ENCODE data around the gene CORO1C.

The CORO1C gene

DNA sequence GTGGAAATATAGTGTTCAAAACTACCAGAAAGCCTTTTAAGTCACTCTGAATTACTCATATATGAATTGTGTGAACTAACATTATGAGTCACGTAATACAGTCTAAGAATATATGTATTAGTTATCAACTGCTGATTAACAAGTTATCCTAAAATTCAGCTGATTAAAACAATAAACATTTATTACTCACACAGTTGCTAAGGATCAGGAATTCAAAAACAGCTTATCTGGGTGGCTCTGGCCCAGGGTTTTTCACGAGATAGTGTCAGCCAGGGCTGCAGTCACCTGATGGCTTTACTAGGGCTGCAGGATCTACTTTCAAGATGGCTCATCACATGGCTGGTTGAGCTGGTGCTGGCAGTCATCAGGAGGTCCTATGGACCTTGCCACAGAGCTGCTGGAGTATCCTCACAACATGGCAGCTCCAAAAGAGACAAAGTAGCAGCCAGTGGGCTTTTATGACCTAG, 36.5 kb downstream of the CORO1C start:
- H3K4me3 ChIP-seq (ENCODE audit: low read length), result 0 out of 2 replicates have a peak overlapping the region, but pooled peaks have one; percentile 1

DNA sequence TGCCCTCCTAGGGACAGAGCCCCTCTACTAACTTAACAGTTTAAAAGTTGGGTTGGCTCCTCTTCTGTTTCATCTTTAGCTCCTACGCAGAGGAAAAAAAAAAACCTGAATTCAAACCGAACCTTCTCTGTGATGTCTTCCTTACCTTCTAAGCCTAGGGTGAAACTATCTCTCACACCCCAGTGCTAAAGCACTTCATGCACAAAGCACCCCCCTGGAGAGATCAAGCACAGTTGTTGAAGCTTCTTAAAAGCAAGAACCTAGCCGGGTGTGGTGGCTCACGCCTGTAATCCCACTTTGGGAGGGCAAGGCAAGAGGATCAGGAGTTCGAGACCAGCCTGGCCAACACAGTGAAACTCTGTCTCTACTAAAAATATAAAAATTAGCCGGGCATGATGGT, 37.6 kb downstream of the CORO1C start:
- Histone ChIP-seq H3K27me3 (ENCODE audit: low read depth, low read length) (no peaks in the 10 kb centered on the region), H3K27ac (ENCODE audit: low read length) (no peak overlapping the region), H3K9me3 (ENCODE audit: insufficient read depth, low read length) (no peaks in the 10 kb centered on the region), H3K9ac (ENCODE audit: low read length) (no peak overlapping the region), H3K4me1 (ENCODE audit: low read length) (peaks cover 65% of the 10 kb centered on the region), H3K4me3 (ENCODE audit: low read length) (no peak overlapping the region), H3K4me2 (ENCODE audit: low read length) (no peak overlapping the region), H4K20me1 (ENCODE audit: insufficient read depth, low read length) (no peaks in the 10 kb centered on the region), H2AFZ (ENCODE audit: low read depth, low read length) (no peak overlapping the region), H3K79me2 (ENCODE audit: low read length) (peaks cover 35% of the 10 kb centered on the region), H3K36me3 (replicated peaks; ENCODE audit: low read depth, low read length) (peaks cover 30% of the 10 kb centered on the region)
- TF ChIP-seq, protein P1, sequence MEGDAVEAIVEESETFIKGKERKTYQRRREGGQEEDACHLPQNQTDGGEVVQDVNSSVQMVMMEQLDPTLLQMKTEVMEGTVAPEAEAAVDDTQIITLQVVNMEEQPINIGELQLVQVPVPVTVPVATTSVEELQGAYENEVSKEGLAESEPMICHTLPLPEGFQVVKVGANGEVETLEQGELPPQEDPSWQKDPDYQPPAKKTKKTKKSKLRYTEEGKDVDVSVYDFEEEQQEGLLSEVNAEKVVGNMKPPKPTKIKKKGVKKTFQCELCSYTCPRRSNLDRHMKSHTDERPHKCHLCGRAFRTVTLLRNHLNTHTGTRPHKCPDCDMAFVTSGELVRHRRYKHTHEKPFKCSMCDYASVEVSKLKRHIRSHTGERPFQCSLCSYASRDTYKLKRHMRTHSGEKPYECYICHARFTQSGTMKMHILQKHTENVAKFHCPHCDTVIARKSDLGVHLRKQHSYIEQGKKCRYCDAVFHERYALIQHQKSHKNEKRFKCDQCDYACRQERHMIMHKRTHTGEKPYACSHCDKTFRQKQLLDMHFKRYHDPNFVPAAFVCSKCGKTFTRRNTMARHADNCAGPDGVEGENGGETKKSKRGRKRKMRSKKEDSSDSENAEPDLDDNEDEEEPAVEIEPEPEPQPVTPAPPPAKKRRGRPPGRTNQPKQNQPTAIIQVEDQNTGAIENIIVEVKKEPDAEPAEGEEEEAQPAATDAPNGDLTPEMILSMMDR (IDR thresholded peaks at IDR 0.05; ENCODE audit: low read depth, low read length), result no peak
- TF ChIP-seq EZH2phosphoT487 (IDR thresholded peaks at IDR 0.05; ENCODE audit: low read depth), result no peak

More for the DNA sequence above, 36.5 kb downstream of the CORO1C start:
- no peak overlapping the region for H3K9ac ChIP-seq (ENCODE audit: low read length)
- no peaks in the 10 kb centered on the region for H3K9me3 ChIP-seq (ENCODE audit: insufficient read depth, low read length)
- peak overlapping the region; percentile 28 for H3K27ac ChIP-seq (ENCODE audit: low read length)
- H2AFZ ChIP-seq (ENCODE audit: low read depth, low read length), result no peak overlapping the region
- TF ChIP-seq, protein P1 (IDR thresholded peaks at IDR 0.05; ENCODE audit: low read depth, low read length), result no peak
- TF ChIP-seq EZH2phosphoT487 (IDR thresholded peaks at IDR 0.05; ENCODE audit: low read depth), result no peak
- peak overlapping the region; percentile 41 for H3K4me2 ChIP-seq (ENCODE audit: low read length)
- no peaks in the 10 kb centered on the region for H4K20me1 ChIP-seq (ENCODE audit: insufficient read depth, low read length)
- H3K4me1 ChIP-seq (ENCODE audit: low read length), result peaks cover 54% of the 10 kb centered on the region
- no peaks in the 10 kb centered on the region for H3K27me3 ChIP-seq (ENCODE audit: low read depth, low read length)
- peaks cover 40% of the 10 kb centered on the region for H3K36me3 ChIP-seq (replicated peaks; ENCODE audit: low read depth, low read length)
- H3K79me2 ChIP-seq (ENCODE audit: low read length), result peaks cover 26% of the 10 kb centered on the region

DNA sequence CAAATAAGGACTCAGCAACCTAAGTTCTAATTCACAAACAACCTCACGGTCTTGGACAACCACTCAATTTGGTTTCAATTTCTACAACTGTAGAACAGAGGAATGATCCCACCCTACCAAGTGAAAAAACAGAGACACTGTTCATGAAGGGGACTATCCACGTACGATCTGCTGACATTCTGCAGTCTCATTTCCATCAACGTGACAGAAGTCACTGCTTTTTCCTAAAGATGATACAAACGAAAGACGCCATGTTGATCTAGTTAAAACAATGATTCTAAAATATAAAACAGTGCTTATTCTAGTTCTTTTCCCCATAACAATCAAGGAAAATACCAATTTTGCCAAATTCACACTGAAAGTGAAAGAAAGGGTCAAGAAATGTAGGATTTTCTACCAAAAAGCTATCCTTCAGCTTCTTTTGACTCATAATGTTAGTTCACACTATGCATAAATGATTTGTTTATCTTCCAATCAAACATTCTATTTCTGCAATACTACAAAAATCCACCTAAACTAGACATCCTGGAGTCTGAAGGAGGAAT, 38.1 kb downstream of the CORO1C start:
- H3K27ac ChIP-seq (ENCODE audit: low read length), result no peak overlapping the region
- H3K4me2 ChIP-seq (ENCODE audit: low read length), result no peak overlapping the region
- H3K4me1 ChIP-seq (ENCODE audit: low read length), result peaks cover 67% of the 10 kb centered on the region

DNA sequence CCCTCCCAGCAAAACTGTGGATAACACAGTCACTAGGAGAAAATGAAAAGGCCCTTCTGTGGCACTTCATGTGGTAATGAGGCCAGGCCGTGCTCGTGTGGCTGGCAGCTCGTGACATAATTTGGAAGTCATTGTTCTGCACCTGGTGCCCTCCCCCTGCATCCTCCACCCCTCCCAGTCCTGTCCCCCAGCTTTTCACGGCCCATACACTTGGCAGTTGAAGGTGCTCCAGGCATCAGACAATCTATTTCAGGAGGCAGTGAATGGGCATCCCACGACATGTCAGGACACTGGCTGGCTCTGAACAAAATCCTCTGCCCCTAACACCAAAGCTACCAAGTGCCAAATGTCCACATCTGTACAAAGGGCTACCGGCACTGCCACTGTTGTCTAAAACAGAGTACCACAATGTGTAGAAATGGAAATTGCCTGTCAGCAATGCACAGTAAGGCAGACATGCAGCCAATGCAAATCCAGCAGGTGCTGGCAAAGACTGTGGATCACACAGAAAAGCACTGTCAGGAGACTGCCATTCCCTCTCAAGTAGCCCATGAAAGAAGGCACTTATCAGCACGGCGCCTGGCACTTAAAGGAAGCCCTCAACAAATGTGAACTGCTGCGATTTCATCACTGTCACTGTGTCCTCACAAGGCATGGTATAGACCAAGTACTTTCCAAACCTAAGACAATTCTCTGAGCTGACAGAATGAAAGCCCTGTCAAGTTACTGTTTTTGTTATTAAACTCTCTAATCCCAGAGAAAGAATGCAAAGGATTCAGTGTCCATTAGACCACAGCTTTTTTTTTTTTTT, 39.1 kb downstream of the CORO1C start:
- TF ChIP-seq, protein P1 (IDR thresholded peaks at IDR 0.05; ENCODE audit: low read depth, low read length), result no peak
- no peak for TF ChIP-seq EZH2phosphoT487 (IDR thresholded peaks at IDR 0.05; ENCODE audit: low read depth)
- Histone ChIP-seq H3K27me3 (ENCODE audit: low read depth, low read length) (no peaks in the 10 kb centered on the region), H3K36me3 (replicated peaks; ENCODE audit: low read depth, low read length) (peaks cover 27% of the 10 kb centered on the region), H4K20me1 (ENCODE audit: insufficient read depth, low read length) (no peaks in the 10 kb centered on the region), H3K4me1 (ENCODE audit: low read length) (peaks cover 67% of the 10 kb centered on the region), H3K27ac (ENCODE audit: low read length) (peak overlapping the region; percentile 96), H3K79me2 (ENCODE audit: low read length) (peaks cover 44% of the 10 kb centered on the region), H3K4me2 (ENCODE audit: low read length) (peak overlapping the region; percentile 87), H3K4me3 (ENCODE audit: low read length) (peak overlapping the region; percentile 67), H2AFZ (ENCODE audit: low read depth, low read length) (no peak overlapping the region), H3K9ac (ENCODE audit: low read length) (peak overlapping the region; percentile 79), H3K9me3 (ENCODE audit: insufficient read depth, low read length) (no peaks in the 10 kb centered on the region)

More for the DNA sequence above, 38.1 kb downstream of the CORO1C start:
- Histone ChIP-seq H2AFZ (ENCODE audit: low read depth, low read length) (no peak overlapping the region), H3K9me3 (ENCODE audit: insufficient read depth, low read length) (no peaks in the 10 kb centered on the region), H3K27me3 (ENCODE audit: low read depth, low read length) (no peaks in the 10 kb centered on the region), H3K36me3 (replicated peaks; ENCODE audit: low read depth, low read length) (peaks cover 27% of the 10 kb centered on the region), H4K20me1 (ENCODE audit: insufficient read depth, low read length) (no peaks in the 10 kb centered on the region), H3K9ac (ENCODE audit: low read length) (no peak overlapping the region), H3K4me3 (ENCODE audit: low read length) (no peak overlapping the region), H3K79me2 (ENCODE audit: low read length) (peaks cover 40% of the 10 kb centered on the region)
- TF ChIP-seq EZH2phosphoT487 (IDR thresholded peaks at IDR 0.05; ENCODE audit: low read depth), result no peak
- TF ChIP-seq, protein P1 (IDR thresholded peaks at IDR 0.05; ENCODE audit: low read depth, low read length), result no peak
